AG10803 (cell line): ENCODE measurements around the gene KCND2.

Experiments used
- DNase-seq: peaks from one replicate; pipeline ENCODE4 v3.0.0; 2010; ENCODE audit warnings: low read depth
- H3K4me3 ChIP-seq: 2 replicates; pipeline ENCODE4 v1.5.1; 2011; ENCODE audit warnings: mild to moderate bottlenecking, low read length, control low read depth
- CTCF ChIP-seq: conservative IDR thresholded peaks from 2 replicates; pipeline ENCODE4 v1.5.1; 2011; ENCODE audit warnings: mild to moderate bottlenecking, low read length, control low read depth, inconsistent platforms

The KCND2 gene

GRCh38 chr7:120526902-120527509 lies 254.0 kb downstream of the KCND2 start:
- DNase-seq: no peak
- TF ChIP-seq CTCF: no peak

GRCh38 chr7:120529736-120530135 lies 256.8 kb downstream of the KCND2 start:
- TF ChIP-seq CTCF: no peak
- no peak for DNase-seq
- no peak overlapping the region for H3K4me3 ChIP-seq

More at GRCh38 chr7:120526902-120527509, 254.0 kb downstream of the KCND2 start:
- H3K4me3 ChIP-seq: no peak overlapping the region

GRCh38 chr7:120538335-120538734 lies 265.4 kb downstream of the KCND2 start:
- no peak overlapping the region for H3K4me3 ChIP-seq
- no peak for DNase-seq
- no peak for TF ChIP-seq CTCF

- no peak overlapping the region for H3K4me3 ChIP-seq
- no peak for DNase-seq
- TF ChIP-seq CTCF: no peak
Measured at GRCh38 chr7:120539321-120539720, 266.3 kb downstream of the KCND2 start.

GRCh38 chr7:120547605-120548004 lies 274.6 kb downstream of the KCND2 start:
- H3K4me3 ChIP-seq: no peak overlapping the region
- no peak for DNase-seq
- no peak for TF ChIP-seq CTCF

GRCh38 chr7:120550494-120551048 lies 277.6 kb downstream of the KCND2 start:
- no peak for TF ChIP-seq CTCF
- H3K4me3 ChIP-seq: no peak overlapping the region
- DNase-seq: peak; percentile 4

- DNase-seq: no peak
- TF ChIP-seq CTCF: no peak
- no peak overlapping the region for H3K4me3 ChIP-seq
Measured at GRCh38 chr7:120553491-120553890, 280.5 kb downstream of the KCND2 start.
